Measurements from ENCODE around the gene ADAD2. TPM values are rescaled to one million over a fixed set of nuclear protein-coding genes. Genes with fewer than 3 reads are reported as not detected.

The ADAD2 gene
- total and polyA plus RNA-seq, 9 of the 15 experiments (the other 6 are each of a cell fraction or from before 2014, with no cell fraction given), result 0.07 TPM; not detected in 8

DNA sequence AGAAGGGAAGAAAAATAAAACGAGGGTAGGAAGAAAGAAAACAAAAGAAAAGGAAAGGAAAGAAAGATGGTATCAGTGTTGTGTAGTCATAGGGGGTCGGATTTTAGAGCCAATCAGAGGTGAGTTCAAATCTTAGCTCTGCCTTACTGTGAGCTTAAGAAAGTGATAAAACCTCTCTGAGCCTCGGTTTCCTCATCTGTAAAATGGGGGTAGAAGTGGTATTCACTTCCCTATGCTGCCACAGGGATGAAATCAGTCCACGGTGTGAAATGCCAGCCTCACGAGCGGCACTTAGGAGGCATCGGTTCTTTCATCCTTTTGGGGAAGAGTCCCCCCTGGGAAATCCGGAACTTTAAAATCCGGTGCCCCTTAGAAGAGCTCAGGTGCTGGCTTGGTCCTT lies 42.8 kb downstream of the ADAD2 start (continued):
- TF ChIP-seq, protein P1, sequence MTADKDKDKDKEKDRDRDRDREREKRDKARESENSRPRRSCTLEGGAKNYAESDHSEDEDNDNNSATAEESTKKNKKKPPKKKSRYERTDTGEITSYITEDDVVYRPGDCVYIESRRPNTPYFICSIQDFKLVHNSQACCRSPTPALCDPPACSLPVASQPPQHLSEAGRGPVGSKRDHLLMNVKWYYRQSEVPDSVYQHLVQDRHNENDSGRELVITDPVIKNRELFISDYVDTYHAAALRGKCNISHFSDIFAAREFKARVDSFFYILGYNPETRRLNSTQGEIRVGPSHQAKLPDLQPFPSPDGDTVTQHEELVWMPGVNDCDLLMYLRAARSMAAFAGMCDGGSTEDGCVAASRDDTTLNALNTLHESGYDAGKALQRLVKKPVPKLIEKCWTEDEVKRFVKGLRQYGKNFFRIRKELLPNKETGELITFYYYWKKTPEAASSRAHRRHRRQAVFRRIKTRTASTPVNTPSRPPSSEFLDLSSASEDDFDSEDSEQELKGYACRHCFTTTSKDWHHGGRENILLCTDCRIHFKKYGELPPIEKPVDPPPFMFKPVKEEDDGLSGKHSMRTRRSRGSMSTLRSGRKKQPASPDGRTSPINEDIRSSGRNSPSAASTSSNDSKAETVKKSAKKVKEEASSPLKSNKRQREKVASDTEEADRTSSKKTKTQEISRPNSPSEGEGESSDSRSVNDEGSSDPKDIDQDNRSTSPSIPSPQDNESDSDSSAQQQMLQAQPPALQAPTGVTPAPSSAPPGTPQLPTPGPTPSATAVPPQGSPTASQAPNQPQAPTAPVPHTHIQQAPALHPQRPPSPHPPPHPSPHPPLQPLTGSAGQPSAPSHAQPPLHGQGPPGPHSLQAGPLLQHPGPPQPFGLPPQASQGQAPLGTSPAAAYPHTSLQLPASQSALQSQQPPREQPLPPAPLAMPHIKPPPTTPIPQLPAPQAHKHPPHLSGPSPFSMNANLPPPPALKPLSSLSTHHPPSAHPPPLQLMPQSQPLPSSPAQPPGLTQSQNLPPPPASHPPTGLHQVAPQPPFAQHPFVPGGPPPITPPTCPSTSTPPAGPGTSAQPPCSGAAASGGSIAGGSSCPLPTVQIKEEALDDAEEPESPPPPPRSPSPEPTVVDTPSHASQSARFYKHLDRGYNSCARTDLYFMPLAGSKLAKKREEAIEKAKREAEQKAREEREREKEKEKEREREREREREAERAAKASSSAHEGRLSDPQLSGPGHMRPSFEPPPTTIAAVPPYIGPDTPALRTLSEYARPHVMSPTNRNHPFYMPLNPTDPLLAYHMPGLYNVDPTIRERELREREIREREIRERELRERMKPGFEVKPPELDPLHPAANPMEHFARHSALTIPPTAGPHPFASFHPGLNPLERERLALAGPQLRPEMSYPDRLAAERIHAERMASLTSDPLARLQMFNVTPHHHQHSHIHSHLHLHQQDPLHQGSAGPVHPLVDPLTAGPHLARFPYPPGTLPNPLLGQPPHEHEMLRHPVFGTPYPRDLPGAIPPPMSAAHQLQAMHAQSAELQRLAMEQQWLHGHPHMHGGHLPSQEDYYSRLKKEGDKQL (CRISPR knock-in tag; IDR thresholded peaks at IDR 0.05; ENCODE audit: borderline replicate concordance), result no peak
- TF ChIP-seq, protein P2, sequence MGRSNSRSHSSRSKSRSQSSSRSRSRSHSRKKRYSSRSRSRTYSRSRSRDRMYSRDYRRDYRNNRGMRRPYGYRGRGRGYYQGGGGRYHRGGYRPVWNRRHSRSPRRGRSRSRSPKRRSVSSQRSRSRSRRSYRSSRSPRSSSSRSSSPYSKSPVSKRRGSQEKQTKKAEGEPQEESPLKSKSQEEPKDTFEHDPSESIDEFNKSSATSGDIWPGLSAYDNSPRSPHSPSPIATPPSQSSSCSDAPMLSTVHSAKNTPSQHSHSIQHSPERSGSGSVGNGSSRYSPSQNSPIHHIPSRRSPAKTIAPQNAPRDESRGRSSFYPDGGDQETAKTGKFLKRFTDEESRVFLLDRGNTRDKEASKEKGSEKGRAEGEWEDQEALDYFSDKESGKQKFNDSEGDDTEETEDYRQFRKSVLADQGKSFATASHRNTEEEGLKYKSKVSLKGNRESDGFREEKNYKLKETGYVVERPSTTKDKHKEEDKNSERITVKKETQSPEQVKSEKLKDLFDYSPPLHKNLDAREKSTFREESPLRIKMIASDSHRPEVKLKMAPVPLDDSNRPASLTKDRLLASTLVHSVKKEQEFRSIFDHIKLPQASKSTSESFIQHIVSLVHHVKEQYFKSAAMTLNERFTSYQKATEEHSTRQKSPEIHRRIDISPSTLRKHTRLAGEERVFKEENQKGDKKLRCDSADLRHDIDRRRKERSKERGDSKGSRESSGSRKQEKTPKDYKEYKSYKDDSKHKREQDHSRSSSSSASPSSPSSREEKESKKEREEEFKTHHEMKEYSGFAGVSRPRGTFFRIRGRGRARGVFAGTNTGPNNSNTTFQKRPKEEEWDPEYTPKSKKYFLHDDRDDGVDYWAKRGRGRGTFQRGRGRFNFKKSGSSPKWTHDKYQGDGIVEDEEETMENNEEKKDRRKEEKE (IDR thresholded peaks at IDR 0.05; ENCODE audit: borderline replicate concordance in 1 of 2, control insufficient read depth in 1 of 2, low read depth in 2 of 2, low read length in 1 of 2), result no peak
- TF ChIP-seq TAF1 (IDR thresholded peaks at IDR 0.05; ENCODE audit: control insufficient read depth, extremely low read depth, insufficient read depth, low read length, severe bottlenecking) (no peak), SIN3A (IDR thresholded peaks at IDR 0.05; ENCODE audit: borderline replicate concordance in 2 of 2, control insufficient read depth in 1 of 2, low read depth in 2 of 2, low read length in 2 of 2) (no peak), ZNF586 (CRISPR knock-in tag; conservative IDR thresholded peaks at IDR 0.05) (no peak), COPS2 (conservative IDR thresholded peaks at IDR 0.05) (no peak), ZNF184 (CRISPR knock-in tag; IDR thresholded peaks at IDR 0.05) (no peak), TEAD2 (tag; IDR thresholded peaks at IDR 0.05) (no peak), NONO (IDR thresholded peaks at IDR 0.05; ENCODE audit: low read depth in 2 of 2, low read length in 1 of 2) (no peak), BDP1 (IDR thresholded peaks at IDR 0.05; ENCODE audit: insufficient read depth, insufficient read length) (no peak)
- TF ChIP-seq, protein P3, sequence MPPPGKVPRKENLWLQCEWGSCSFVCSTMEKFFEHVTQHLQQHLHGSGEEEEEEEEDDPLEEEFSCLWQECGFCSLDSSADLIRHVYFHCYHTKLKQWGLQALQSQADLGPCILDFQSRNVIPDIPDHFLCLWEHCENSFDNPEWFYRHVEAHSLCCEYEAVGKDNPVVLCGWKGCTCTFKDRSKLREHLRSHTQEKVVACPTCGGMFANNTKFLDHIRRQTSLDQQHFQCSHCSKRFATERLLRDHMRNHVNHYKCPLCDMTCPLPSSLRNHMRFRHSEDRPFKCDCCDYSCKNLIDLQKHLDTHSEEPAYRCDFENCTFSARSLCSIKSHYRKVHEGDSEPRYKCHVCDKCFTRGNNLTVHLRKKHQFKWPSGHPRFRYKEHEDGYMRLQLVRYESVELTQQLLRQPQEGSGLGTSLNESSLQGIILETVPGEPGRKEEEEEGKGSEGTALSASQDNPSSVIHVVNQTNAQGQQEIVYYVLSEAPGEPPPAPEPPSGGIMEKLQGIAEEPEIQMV (tag; conservative IDR thresholded peaks at IDR 0.05; ENCODE audit: low read depth), result no peak
- TF ChIP-seq, protein P4, sequence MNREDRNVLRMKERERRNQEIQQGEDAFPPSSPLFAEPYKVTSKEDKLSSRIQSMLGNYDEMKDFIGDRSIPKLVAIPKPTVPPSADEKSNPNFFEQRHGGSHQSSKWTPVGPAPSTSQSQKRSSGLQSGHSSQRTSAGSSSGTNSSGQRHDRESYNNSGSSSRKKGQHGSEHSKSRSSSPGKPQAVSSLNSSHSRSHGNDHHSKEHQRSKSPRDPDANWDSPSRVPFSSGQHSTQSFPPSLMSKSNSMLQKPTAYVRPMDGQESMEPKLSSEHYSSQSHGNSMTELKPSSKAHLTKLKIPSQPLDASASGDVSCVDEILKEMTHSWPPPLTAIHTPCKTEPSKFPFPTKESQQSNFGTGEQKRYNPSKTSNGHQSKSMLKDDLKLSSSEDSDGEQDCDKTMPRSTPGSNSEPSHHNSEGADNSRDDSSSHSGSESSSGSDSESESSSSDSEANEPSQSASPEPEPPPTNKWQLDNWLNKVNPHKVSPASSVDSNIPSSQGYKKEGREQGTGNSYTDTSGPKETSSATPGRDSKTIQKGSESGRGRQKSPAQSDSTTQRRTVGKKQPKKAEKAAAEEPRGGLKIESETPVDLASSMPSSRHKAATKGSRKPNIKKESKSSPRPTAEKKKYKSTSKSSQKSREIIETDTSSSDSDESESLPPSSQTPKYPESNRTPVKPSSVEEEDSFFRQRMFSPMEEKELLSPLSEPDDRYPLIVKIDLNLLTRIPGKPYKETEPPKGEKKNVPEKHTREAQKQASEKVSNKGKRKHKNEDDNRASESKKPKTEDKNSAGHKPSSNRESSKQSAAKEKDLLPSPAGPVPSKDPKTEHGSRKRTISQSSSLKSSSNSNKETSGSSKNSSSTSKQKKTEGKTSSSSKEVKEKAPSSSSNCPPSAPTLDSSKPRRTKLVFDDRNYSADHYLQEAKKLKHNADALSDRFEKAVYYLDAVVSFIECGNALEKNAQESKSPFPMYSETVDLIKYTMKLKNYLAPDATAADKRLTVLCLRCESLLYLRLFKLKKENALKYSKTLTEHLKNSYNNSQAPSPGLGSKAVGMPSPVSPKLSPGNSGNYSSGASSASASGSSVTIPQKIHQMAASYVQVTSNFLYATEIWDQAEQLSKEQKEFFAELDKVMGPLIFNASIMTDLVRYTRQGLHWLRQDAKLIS (CRISPR knock-in tag; IDR thresholded peaks at IDR 0.05), result no peak

All from K562 (cell line).